HUES48 (cell line): Measurements from ENCODE around the gene FAM117A.
A peak's percentile ranks its signal among the peaks of the same experiment; 100 is the strongest.

Experiments
- H3K27ac ChIP-seq: one replicate; pipeline ENCODE4 v1.7.0; 2013; ENCODE audit warnings: low read depth, low read length, inconsistent platforms
- H3K27me3 ChIP-seq: 2 replicates; pipeline ENCODE4 v1.6.1; 2013; ENCODE audit warnings: mild to moderate bottlenecking, low read length; ENCODE audit not compliant: control insufficient read depth, insufficient read depth
- H3K36me3 ChIP-seq: 2 replicates; pipeline ENCODE4 v1.6.1; 2013; ENCODE audit warnings: low read length; ENCODE audit not compliant: control insufficient read depth, insufficient read depth
- H3K4me1 ChIP-seq: 2 replicates; pipeline ENCODE4 v1.6.1; 2013; ENCODE audit warnings: mild to moderate bottlenecking, low read length; ENCODE audit not compliant: control insufficient read depth, insufficient read depth
- H3K4me3 ChIP-seq: 2 replicates; pipeline ENCODE4 v1.5.1; 2013; ENCODE audit warnings: mild to moderate bottlenecking, low read depth, low read length
- H3K9ac ChIP-seq: 2 replicates; pipeline ENCODE4 v1.6.1; 2013; ENCODE audit warnings: mild to moderate bottlenecking, low read depth, low read length, moderate library complexity
- H3K9me3 ChIP-seq: 2 replicates; pipeline ENCODE4 v1.6.1; 2013; ENCODE audit warnings: low read length; ENCODE audit not compliant: control insufficient read depth, insufficient read depth

The FAM117A gene

GRCh38 chr17:49763735-49764558 lies at the start of gene FAM117A:
Gene FAM117A, minus strand, starts transcription at chr17:49764131. Its CDS starts 44 bp downstream, at chr17:49764087.
- H3K9me3 ChIP-seq = no peaks in the 10 kb centered on the region
- H3K36me3 ChIP-seq = no peaks in the 10 kb centered on the region
- peaks cover 19% of the 10 kb centered on the region for H3K27me3 ChIP-seq
- no peak within 1 kb of the TSS for H3K27ac ChIP-seq
- peak within 1 kb of the TSS; percentile 47 for H3K9ac ChIP-seq
- H3K4me1 ChIP-seq = peaks cover 22% of the 10 kb centered on the region
- peak within 1 kb of the TSS; percentile 91 for H3K4me3 ChIP-seq

- H3K36me3 ChIP-seq = peaks cover 66% of the 10 kb centered on the region
- H3K4me3 ChIP-seq = no peak overlapping the region
- H3K9me3 ChIP-seq = no peaks in the 10 kb centered on the region
- no peaks in the 10 kb centered on the region for H3K27me3 ChIP-seq
- peaks cover 26% of the 10 kb centered on the region for H3K4me1 ChIP-seq
- no peak overlapping the region for H3K27ac ChIP-seq
- no peak overlapping the region for H3K9ac ChIP-seq
Observed at GRCh38 chr17:49809056-49809455, 45.1 kb upstream of the FAM117A start.

- H3K36me3 ChIP-seq = peaks cover 87% of the 10 kb centered on the region
- no peaks in the 10 kb centered on the region for H3K9me3 ChIP-seq
- no peaks in the 10 kb centered on the region for H3K27me3 ChIP-seq
- no peaks in the 10 kb centered on the region for H3K4me1 ChIP-seq
- H3K27ac ChIP-seq = no peak overlapping the region
- H3K4me3 ChIP-seq = no peak overlapping the region
- H3K9ac ChIP-seq = no peak overlapping the region
Observed at GRCh38 chr17:49798738-49799137, 34.8 kb upstream of the FAM117A start.

- Histone ChIP-seq H3K27ac (no peak overlapping the region), H3K27me3 (no peaks in the 10 kb centered on the region), H3K36me3 (peaks cover 88% of the 10 kb centered on the region), H3K4me3 (no peak overlapping the region), H3K9me3 (no peaks in the 10 kb centered on the region), H3K4me1 (no peaks in the 10 kb centered on the region), H3K9ac (no peak overlapping the region)
Observed at GRCh38 chr17:49798182-49798581, 34.3 kb upstream of the FAM117A start.

- Histone ChIP-seq H3K4me3 (no peak overlapping the region), H3K9ac (no peak overlapping the region), H3K27me3 (no peaks in the 10 kb centered on the region), H3K36me3 (peaks cover 83% of the 10 kb centered on the region), H3K27ac (no peak overlapping the region), H3K9me3 (no peaks in the 10 kb centered on the region), H3K4me1 (no peaks in the 10 kb centered on the region)
Observed at GRCh38 chr17:49795372-49795771, 31.4 kb upstream of the FAM117A start.

GRCh38 chr17:49793309-49793708 lies 29.4 kb upstream of the FAM117A start:
- Histone ChIP-seq H3K9ac (no peak overlapping the region), H3K9me3 (no peaks in the 10 kb centered on the region), H3K36me3 (peaks cover 66% of the 10 kb centered on the region), H3K4me1 (peaks cover 2% of the 10 kb centered on the region; the same call in 1 of the 2 replicates), H3K27ac (no peak overlapping the region), H3K27me3 (no peaks in the 10 kb centered on the region), H3K4me3 (no peak overlapping the region)

GRCh38 chr17:49789243-49789578 lies 25.3 kb upstream of the FAM117A start:
- H3K27ac ChIP-seq = no peak overlapping the region
- H3K4me1 ChIP-seq = peaks cover 8% of the 10 kb centered on the region
- H3K27me3 ChIP-seq = no peaks in the 10 kb centered on the region; the same call in 1 of the 2 replicates
- H3K9me3 ChIP-seq = no peaks in the 10 kb centered on the region
- peak overlapping the region; percentile 62 for H3K4me3 ChIP-seq
- H3K9ac ChIP-seq = no peak overlapping the region
- peaks cover 26% of the 10 kb centered on the region for H3K36me3 ChIP-seq

GRCh38 chr17:49788478-49789242 lies 24.7 kb upstream of the FAM117A start, which contains the start of gene KAT7:
Gene KAT7, plus strand, starts transcription at chr17:49788681. Its CDS starts 154 bp downstream, at chr17:49788835.
- Histone ChIP-seq H3K4me1 (peaks cover 8% of the 10 kb centered on the region), H3K9ac (peak within 1 kb of the TSS; percentile 97), H3K4me3 (peak within 1 kb of the TSS; percentile 93)

GRCh38 chr17:49787884-49788477 lies 24.1 kb upstream of the FAM117A start:
- H3K9me3 ChIP-seq = no peaks in the 10 kb centered on the region
- peaks cover 8% of the 10 kb centered on the region for H3K4me1 ChIP-seq
- H3K4me3 ChIP-seq = peak overlapping the region; percentile 93
- peak overlapping the region; percentile 58 for H3K9ac ChIP-seq
- peaks cover 15% of the 10 kb centered on the region for H3K36me3 ChIP-seq
- peak overlapping the region; percentile 99 for H3K27ac ChIP-seq
- H3K27me3 ChIP-seq = no peaks in the 10 kb centered on the region; the same call in 1 of the 2 replicates

More at GRCh38 chr17:49788478-49789242, 24.7 kb upstream of the FAM117A start, which contains the start of gene KAT7:
- Histone ChIP-seq H3K27me3 (no peaks in the 10 kb centered on the region; the same call in 1 of the 2 replicates), H3K36me3 (peaks cover 20% of the 10 kb centered on the region), H3K9me3 (no peaks in the 10 kb centered on the region), H3K27ac (peak within 1 kb of the TSS; percentile 99)

GRCh38 chr17:49784636-49785035 lies 20.7 kb upstream of the FAM117A start:
- Histone ChIP-seq H3K4me3 (no peak overlapping the region), H3K36me3 (no peaks in the 10 kb centered on the region), H3K27me3 (no peaks in the 10 kb centered on the region; the same call in 1 of the 2 replicates), H3K4me1 (peaks cover 8% of the 10 kb centered on the region; the same call in 1 of the 2 replicates), H3K9me3 (no peaks in the 10 kb centered on the region), H3K27ac (no peak overlapping the region), H3K9ac (no peak overlapping the region)
